ENCODE results near the gene CIROP.

DNA sequence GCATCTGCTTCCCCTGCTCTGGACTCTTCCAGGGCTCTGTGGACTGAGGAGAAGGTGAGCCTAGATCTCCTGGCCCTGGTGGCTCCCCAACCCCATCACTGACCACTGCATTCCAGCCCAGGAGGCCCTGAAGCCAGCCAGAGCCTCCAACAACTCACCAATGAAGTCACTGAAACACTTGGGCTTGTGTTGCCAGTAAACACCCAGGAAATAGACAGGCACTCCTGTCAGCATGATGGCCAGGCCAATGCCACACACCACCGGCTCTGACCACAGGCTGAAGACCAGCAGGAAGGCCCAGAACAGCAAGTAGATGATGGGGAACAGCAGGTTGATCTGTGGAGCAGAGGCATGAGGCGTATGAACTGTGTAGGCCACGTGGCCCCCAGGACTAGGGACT is 23.1 kb upstream of the CIROP start:
- TF ChIP-seq, protein P1, sequence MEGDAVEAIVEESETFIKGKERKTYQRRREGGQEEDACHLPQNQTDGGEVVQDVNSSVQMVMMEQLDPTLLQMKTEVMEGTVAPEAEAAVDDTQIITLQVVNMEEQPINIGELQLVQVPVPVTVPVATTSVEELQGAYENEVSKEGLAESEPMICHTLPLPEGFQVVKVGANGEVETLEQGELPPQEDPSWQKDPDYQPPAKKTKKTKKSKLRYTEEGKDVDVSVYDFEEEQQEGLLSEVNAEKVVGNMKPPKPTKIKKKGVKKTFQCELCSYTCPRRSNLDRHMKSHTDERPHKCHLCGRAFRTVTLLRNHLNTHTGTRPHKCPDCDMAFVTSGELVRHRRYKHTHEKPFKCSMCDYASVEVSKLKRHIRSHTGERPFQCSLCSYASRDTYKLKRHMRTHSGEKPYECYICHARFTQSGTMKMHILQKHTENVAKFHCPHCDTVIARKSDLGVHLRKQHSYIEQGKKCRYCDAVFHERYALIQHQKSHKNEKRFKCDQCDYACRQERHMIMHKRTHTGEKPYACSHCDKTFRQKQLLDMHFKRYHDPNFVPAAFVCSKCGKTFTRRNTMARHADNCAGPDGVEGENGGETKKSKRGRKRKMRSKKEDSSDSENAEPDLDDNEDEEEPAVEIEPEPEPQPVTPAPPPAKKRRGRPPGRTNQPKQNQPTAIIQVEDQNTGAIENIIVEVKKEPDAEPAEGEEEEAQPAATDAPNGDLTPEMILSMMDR (IDR thresholded peaks at IDR 0.05) = no peak
- TF ChIP-seq POLR2A (IDR thresholded peaks at IDR 0.05) = no peak

Measured in lower leg skin (tissue), 3 donors.